NB4 (cell line): ENCODE results near the gene RRBP1.

Source experiments
- DNase-seq: peaks from one replicate; pipeline ENCODE4 v3.0.0; 2010; ENCODE audit warnings: low read depth
- H3K4me3 ChIP-seq: one replicate; pipeline ENCODE4 v1.5.1; 2011; ENCODE audit warnings: mild to moderate bottlenecking, low read depth, low read length, moderate library complexity
- CTCF ChIP-seq: IDR thresholded peaks from one replicate; pipeline ENCODE4 v1.5.1; 2012; ENCODE audit warnings: low read depth, low read length
- MAX ChIP-seq: IDR thresholded peaks from 2 replicates; pipeline ENCODE4 v1.6.1; 2011; ENCODE audit warnings: low read depth, low read length
- MYC ChIP-seq: IDR thresholded peaks from 2 replicates; pipeline ENCODE4 v1.6.1; 2011; ENCODE audit warnings: low read depth, low read length
- POLR2A ChIP-seq: IDR thresholded peaks from 2 replicates; pipeline ENCODE4 v1.6.1; 2011; ENCODE audit warnings: mild to moderate bottlenecking; ENCODE audit not compliant: insufficient read length; ENCODE audit errors: extremely low read depth

RRBP1 gene

GRCh38 chr20:17726902-17727301 lies 44.9 kb upstream of the RRBP1 start:
- H3K4me3 ChIP-seq = no peak overlapping the region
- TF ChIP-seq POLR2A (no peak), CTCF (no peak), MAX (no peak), MYC (no peak)
- DNase-seq = no peak

- TF ChIP-seq CTCF (no peak), POLR2A (no peak), MAX (no peak), MYC (no peak)
- DNase-seq = no peak
- H3K4me3 ChIP-seq = no peak overlapping the region
Measured at GRCh38 chr20:17725094-17725835, 43.2 kb upstream of the RRBP1 start.

- TF ChIP-seq MYC = no peak
- no peak for TF ChIP-seq POLR2A
- no peak for TF ChIP-seq CTCF
- no peak overlapping the region for H3K4me3 ChIP-seq
- DNase-seq = no peak
Measured at GRCh38 chr20:17723301-17723691, 41.3 kb upstream of the RRBP1 start.

- H3K4me3 ChIP-seq = no peak overlapping the region
- no peak for DNase-seq
- TF ChIP-seq MYC (no peak), POLR2A (no peak), MAX (no peak), CTCF (no peak)
Measured at GRCh38 chr20:17722493-17723300, 40.7 kb upstream of the RRBP1 start.

- no peak overlapping the region for H3K4me3 ChIP-seq
- no peak for DNase-seq
- TF ChIP-seq POLR2A = no peak
- no peak for TF ChIP-seq MAX
- TF ChIP-seq MYC = no peak
- no peak for TF ChIP-seq CTCF
Measured at GRCh38 chr20:17721802-17722486, 39.9 kb upstream of the RRBP1 start.
